Neuronal stem cell (in vitro differentiated cells): Measurements from ENCODE around the gene CNPY1.

Source experiments
- DNase-seq: peaks from one replicate; pipeline ENCODE4 v3.0.0-alpha.2; 2013; ENCODE audit warnings: low spot score
- H2AFZ ChIP-seq: one replicate; pipeline ENCODE4 v1.6.1; 2013; ENCODE audit warnings: mild to moderate bottlenecking, low read length, inconsistent platforms
- H2AK5ac ChIP-seq: 2 replicates; pipeline ENCODE4 v1.6.1; 2013; ENCODE audit warnings: low read depth, mild to moderate bottlenecking, inconsistent platforms, low read length, moderate library complexity, mixed read lengths
- H2BK120ac ChIP-seq: 2 replicates; pipeline ENCODE4 v1.6.1; 2013; ENCODE audit warnings: low read depth, mild to moderate bottlenecking, inconsistent platforms, low read length, moderate library complexity, mixed read lengths
- H2BK12ac ChIP-seq: one replicate; pipeline ENCODE4 v1.6.1; 2013; ENCODE audit warnings: low read length, inconsistent platforms
- H2BK15ac ChIP-seq: 2 replicates; pipeline ENCODE4 v1.6.1; 2013; ENCODE audit warnings: mild to moderate bottlenecking, low read length, inconsistent platforms, mixed read lengths
- H2BK5ac ChIP-seq: one replicate; pipeline ENCODE4 v1.6.1; 2013; ENCODE audit warnings: inconsistent platforms, mild to moderate bottlenecking, low read length, moderate library complexity
- H3K14ac ChIP-seq: one replicate; pipeline ENCODE4 v1.6.1; 2013; ENCODE audit warnings: low read length, inconsistent platforms
- H3K18ac ChIP-seq: 2 replicates; pipeline ENCODE4 v1.6.1; 2013; ENCODE audit warnings: low read length, inconsistent platforms
- H3K23ac ChIP-seq: 2 replicates; pipeline ENCODE4 v1.6.1; 2013; ENCODE audit warnings: low read depth, mild to moderate bottlenecking, mixed read lengths, low read length, inconsistent platforms; ENCODE audit not compliant: poor library complexity
- H3K27ac ChIP-seq: replicated peaks from 3 replicates; pipeline ENCODE4 v1.5.1; 2013; ENCODE audit warnings: low read length, inconsistent platforms
- H3K27me3 ChIP-seq, 3 experiments: 2 replicates each; pipeline ENCODE4 v1.6.1; 2013; ENCODE audit warnings: low read length in 3 of 3, mild to moderate bottlenecking in 2 of 3, inconsistent platforms in 1 of 3, low read depth in 1 of 3, mixed read lengths in 1 of 3, moderate library complexity in 1 of 3; ENCODE audit not compliant: control insufficient read depth in 3 of 3, insufficient read depth in 3 of 3
- H3K36me3 ChIP-seq, 2 donors: replicated peaks in 1 of 2; 2 replicates each; pipeline ENCODE4 v1.6.1; 2013; ENCODE audit warnings: low read length in 2 of 2; ENCODE audit not compliant: control insufficient read depth in 2 of 2, insufficient read depth in 2 of 2
- H3K4ac ChIP-seq: 2 replicates; pipeline ENCODE4 v1.6.1; 2013; ENCODE audit warnings: inconsistent platforms, mild to moderate bottlenecking, low read length, moderate library complexity
- H3K4me1 ChIP-seq, 2 donors: 1 replicate in 1 of 2; 2 replicates in 1 of 2; pipeline ENCODE4 v1.6.1; 2013; ENCODE audit warnings: low read length in 2 of 2, low read depth in 1 of 2; ENCODE audit not compliant: control insufficient read depth in 2 of 2, insufficient read depth in 1 of 2
- H3K4me2 ChIP-seq: one replicate; pipeline ENCODE4 v1.6.1; 2013; ENCODE audit warnings: mild to moderate bottlenecking, low read length, inconsistent platforms; ENCODE audit not compliant: insufficient read depth, poor library complexity, severe bottlenecking
- H3K4me3 ChIP-seq, 2 donors: 2 replicates each; pipeline ENCODE4 v1.5.1; 2013; ENCODE audit warnings: low read length in 2 of 2, mild to moderate bottlenecking in 2 of 2, inconsistent platforms in 1 of 2, moderate library complexity in 1 of 2
- H3K79me1 ChIP-seq: one replicate; pipeline ENCODE4 v1.6.1; 2013; ENCODE audit warnings: low read depth, mild to moderate bottlenecking, inconsistent platforms, low read length, moderate library complexity
- H3K9ac ChIP-seq: one replicate; pipeline ENCODE4 v1.6.1; 2013; ENCODE audit warnings: mild to moderate bottlenecking, low read depth, low read length, inconsistent platforms; ENCODE audit not compliant: poor library complexity
- H3K9me3 ChIP-seq, 2 donors: replicated peaks in 1 of 2; 2 replicates each; pipeline versions ENCODE3 to v1.6.1; 2013; ENCODE audit warnings: low read length in 2 of 2, mild to moderate bottlenecking in 2 of 2, inconsistent platforms in 1 of 2, low read depth in 1 of 2, mixed read lengths in 1 of 2, moderate library complexity in 1 of 2; ENCODE audit not compliant: control insufficient read depth in 2 of 2, insufficient read depth in 1 of 2
- H4K8ac ChIP-seq: one replicate; pipeline ENCODE4 v1.6.1; 2013; ENCODE audit warnings: low read depth, mild to moderate bottlenecking, inconsistent platforms, low read length, moderate library complexity
- H4K91ac ChIP-seq: one replicate; pipeline ENCODE4 v1.6.1; 2013; ENCODE audit warnings: low read length, low read depth, mild to moderate bottlenecking, inconsistent platforms; ENCODE audit not compliant: poor library complexity
- WGBS, 2 donors: extraction: QIAGEN DNeasy Blood & Tissue Kit; methylation state at CpG; one replicate each; pipeline ENCODE4 v1.1.7; 2013; ENCODE audit warnings: missing lambda C conversion rate in 2 of 2, mixed read lengths in 1 of 2; ENCODE audit not compliant: insufficient read length in 2 of 2, insufficient replicate concordance in 1 of 2; ENCODE audit errors: extremely low coverage in 2 of 2; 5-methylcytosine and 5-hydroxymethylcytosine counted together

Gene CNPY1

GRCh38 chr7:155454183-155455112 is 91.9 kb downstream of the CNPY1 start:
- peak overlapping the region; percentile 65 for H3K23ac ChIP-seq
- H3K4me2 ChIP-seq = no peak overlapping the region
- H3K14ac ChIP-seq = no peak overlapping the region
- no peak overlapping the region for H2BK12ac ChIP-seq
- H2BK120ac ChIP-seq = no peak overlapping the region
- no peak overlapping the region for H2AK5ac ChIP-seq
- peak overlapping the region in 1 of 2 donors; percentile 50 for H3K4me3 ChIP-seq
- H3K27me3 ChIP-seq = peaks cover 72 to 98% (median 87%) of the 10 kb centered on the region in 3 experiments
- no peak overlapping the region for H3K4ac ChIP-seq
- no CpG with 5 or more reads among the region's 82 CpGs for WGBS, 2 donors
- H3K36me3 ChIP-seq = peaks cover 0 to 7% of the 10 kb centered on the region in 2 donors
- H3K9ac ChIP-seq = no peak overlapping the region
- H3K18ac ChIP-seq = peak overlapping the region; percentile 38
- H2BK15ac ChIP-seq = no peak overlapping the region
- H3K9me3 ChIP-seq = peaks cover 0 to 2% of the 10 kb centered on the region in 2 donors
- H4K8ac ChIP-seq = no peak overlapping the region
- H3K4me1 ChIP-seq = peaks cover 0 to 19% of the 10 kb centered on the region in 2 donors
- no peaks in the 10 kb centered on the region for H3K79me1 ChIP-seq
- DNase-seq = no peak
- no peak overlapping the region for H3K27ac ChIP-seq
- H2BK5ac ChIP-seq = no peak overlapping the region
- peak overlapping the region; percentile 92 for H2AFZ ChIP-seq
- H4K91ac ChIP-seq = no peak overlapping the region

DNA sequence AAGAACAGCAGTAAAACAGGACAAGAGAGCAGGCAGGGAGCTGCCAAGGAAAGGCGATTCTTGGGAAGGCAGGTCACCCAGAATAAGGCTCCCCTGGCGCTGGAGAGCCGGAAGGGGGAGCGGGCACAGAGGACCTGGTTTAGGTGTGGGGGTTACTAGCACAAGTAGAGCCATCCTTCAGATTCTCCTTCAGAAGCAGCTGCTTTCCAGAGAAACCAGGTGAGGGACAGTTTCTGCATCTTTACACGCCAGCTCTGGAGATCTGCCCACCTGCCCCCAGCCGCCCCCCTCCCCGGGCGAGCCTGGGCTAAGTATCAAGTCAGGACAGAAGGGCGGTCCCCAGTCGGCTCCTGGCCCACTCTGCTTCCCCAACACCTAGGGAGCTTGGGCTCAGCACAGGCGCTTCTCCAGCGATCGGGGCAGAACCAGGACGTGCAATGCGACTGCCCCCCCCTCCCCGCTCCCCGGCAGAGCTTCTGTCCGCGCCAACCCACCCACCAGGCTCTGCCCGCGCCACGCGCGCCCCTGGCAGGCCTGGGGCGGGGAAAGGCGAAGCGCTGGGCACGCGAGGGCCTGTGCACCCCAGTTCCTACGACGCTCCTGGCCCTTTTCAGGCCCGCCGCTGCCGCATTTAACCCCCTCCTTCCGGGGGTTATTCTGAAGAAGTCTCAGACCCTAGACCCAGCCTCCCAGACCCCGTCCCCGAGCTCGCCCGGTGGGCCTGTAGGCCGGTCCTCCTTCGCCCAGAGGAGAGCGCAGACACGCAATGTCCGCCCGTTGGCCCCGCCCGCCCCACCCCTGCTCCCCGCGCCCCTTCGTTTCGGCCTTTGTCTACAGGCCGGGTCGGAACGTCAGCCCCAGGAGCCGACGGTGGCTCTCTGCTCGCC is 92.8 kb downstream of the CNPY1 start:
- H2AFZ ChIP-seq = peak overlapping the region; percentile 92

GRCh38 chr7:155452505-155453295 is 93.7 kb downstream of the CNPY1 start:
- Histone ChIP-seq H2BK15ac (no peak overlapping the region), H3K9me3 (peaks cover 2 to 4% of the 10 kb centered on the region in 2 donors), H3K23ac (no peak overlapping the region), H4K8ac (no peak overlapping the region), H3K27ac (no peak overlapping the region), H3K79me1 (no peaks in the 10 kb centered on the region), H3K9ac (no peak overlapping the region), H3K4me3 (no peak overlapping the region), H2AK5ac (no peak overlapping the region), H2BK120ac (no peak overlapping the region), H3K4me2 (no peak overlapping the region), H3K4me1 (peaks cover 8 to 24% of the 10 kb centered on the region in 2 donors), H2BK5ac (no peak overlapping the region), H3K18ac (no peak overlapping the region), H3K27me3 (peaks cover 85 to 98% (median 90%) of the 10 kb centered on the region in 3 experiments), H3K14ac (no peak overlapping the region), H2BK12ac (no peak overlapping the region), H3K4ac (no peak overlapping the region), H4K91ac (no peak overlapping the region), H3K36me3 (no peaks in the 10 kb centered on the region), H2AFZ (no peak overlapping the region)
- no CpG with 5 or more reads among the region's 5 CpGs for WGBS, 2 donors
- DNase-seq = no peak

More for the DNA sequence above, 92.8 kb downstream of the CNPY1 start:
- H4K8ac ChIP-seq = no peak overlapping the region
- H3K23ac ChIP-seq = peak overlapping the region; percentile 65
- no peak overlapping the region for H2BK5ac ChIP-seq
- peak overlapping the region; percentile 21 for H3K14ac ChIP-seq
- peak overlapping the region; percentile 48 for H3K18ac ChIP-seq
- DNase-seq = no peak
- WGBS, 2 donors = no CpG with 5 or more reads among the region's 57 CpGs
- no peak overlapping the region for H2BK120ac ChIP-seq
- H3K9me3 ChIP-seq = peaks cover 0 to 2% of the 10 kb centered on the region in 2 donors
- peaks cover 7 to 24% of the 10 kb centered on the region in 2 donors for H3K4me1 ChIP-seq
- no peaks in the 10 kb centered on the region for H3K36me3 ChIP-seq
- no peak overlapping the region for H2BK12ac ChIP-seq
- no peak overlapping the region for H4K91ac ChIP-seq
- H3K4me3 ChIP-seq = peak overlapping the region in 1 of 2 donors; percentile 50
- H3K9ac ChIP-seq = no peak overlapping the region
- H3K27ac ChIP-seq = no peak overlapping the region
- H3K27me3 ChIP-seq = peaks cover 81 to 98% (median 86%) of the 10 kb centered on the region in 3 experiments
- H2BK15ac ChIP-seq = no peak overlapping the region
- no peak overlapping the region for H2AK5ac ChIP-seq
- no peak overlapping the region for H3K4me2 ChIP-seq
- H3K4ac ChIP-seq = no peak overlapping the region
- no peaks in the 10 kb centered on the region for H3K79me1 ChIP-seq
